Measurements from ENCODE around the gene ZFYVE28.

GRCh38 chr4:2246384-2247127 lies 171.9 kb downstream of the ZFYVE28 start:
- TF ChIP-seq EZH2 (IDR thresholded peaks at IDR 0.05; ENCODE audit: borderline replicate concordance, insufficient read depth, low read depth, low read length, poor library complexity, severe bottlenecking), result no peak
- TF ChIP-seq, protein P1, sequence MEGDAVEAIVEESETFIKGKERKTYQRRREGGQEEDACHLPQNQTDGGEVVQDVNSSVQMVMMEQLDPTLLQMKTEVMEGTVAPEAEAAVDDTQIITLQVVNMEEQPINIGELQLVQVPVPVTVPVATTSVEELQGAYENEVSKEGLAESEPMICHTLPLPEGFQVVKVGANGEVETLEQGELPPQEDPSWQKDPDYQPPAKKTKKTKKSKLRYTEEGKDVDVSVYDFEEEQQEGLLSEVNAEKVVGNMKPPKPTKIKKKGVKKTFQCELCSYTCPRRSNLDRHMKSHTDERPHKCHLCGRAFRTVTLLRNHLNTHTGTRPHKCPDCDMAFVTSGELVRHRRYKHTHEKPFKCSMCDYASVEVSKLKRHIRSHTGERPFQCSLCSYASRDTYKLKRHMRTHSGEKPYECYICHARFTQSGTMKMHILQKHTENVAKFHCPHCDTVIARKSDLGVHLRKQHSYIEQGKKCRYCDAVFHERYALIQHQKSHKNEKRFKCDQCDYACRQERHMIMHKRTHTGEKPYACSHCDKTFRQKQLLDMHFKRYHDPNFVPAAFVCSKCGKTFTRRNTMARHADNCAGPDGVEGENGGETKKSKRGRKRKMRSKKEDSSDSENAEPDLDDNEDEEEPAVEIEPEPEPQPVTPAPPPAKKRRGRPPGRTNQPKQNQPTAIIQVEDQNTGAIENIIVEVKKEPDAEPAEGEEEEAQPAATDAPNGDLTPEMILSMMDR (IDR thresholded peaks at IDR 0.05), result no peak

Measured in B cell (primary cell).